OCI-LY1 (cell line): ENCODE measurements around the gene NUTM1.

Experiments
- H2AFZ ChIP-seq: fragments of 200-600 bp; sonication (generic), shearing (Covaris generic); 2 replicates; pipeline ENCODE4 v1.6.0; 2014; ENCODE audit warnings: antibody characterized with exemption, mild to moderate bottlenecking, low read length
- H3F3A ChIP-seq: fragments of 200-600 bp; sonication (generic), shearing (Covaris generic); 2 replicates; pipeline ENCODE4 v1.6.0; 2014; ENCODE audit warnings: mild to moderate bottlenecking, antibody characterized with exemption, low read length, moderate library complexity; ENCODE audit not compliant: insufficient read depth
- H3K27ac ChIP-seq: fragments of 200-600 bp; sonication (generic); 2 replicates; pipeline ENCODE4 v1.5.1; 2014; ENCODE audit warnings: low read length, mixed run types, mild to moderate bottlenecking, low read depth; ENCODE audit not compliant: poor library complexity, severe bottlenecking
- H3K27me3 ChIP-seq: fragments of 200-600 bp; sonication (generic); 2 replicates; pipeline ENCODE4 v1.6.0; 2014; ENCODE audit warnings: antibody characterized with exemption, mild to moderate bottlenecking, low read length, moderate library complexity; ENCODE audit not compliant: insufficient read depth
- H3K36me3 ChIP-seq: fragments of 200-600 bp; sonication (generic); 2 replicates; pipeline ENCODE4 v1.6.1; 2014; ENCODE audit warnings: mild to moderate bottlenecking, antibody characterized with exemption, low read length, moderate library complexity, mixed read lengths; ENCODE audit not compliant: insufficient read depth
- H3K4me1 ChIP-seq: fragments of 200-600 bp; sonication (generic); 2 replicates; pipeline ENCODE4 v1.5.1; 2014; ENCODE audit warnings: mild to moderate bottlenecking, low read length, moderate library complexity; ENCODE audit not compliant: insufficient read depth, severe bottlenecking
- H3K4me2 ChIP-seq: fragments of 200-600 bp; sonication (generic), shearing (Covaris generic); 2 replicates; pipeline ENCODE4 v1.6.1; 2014; ENCODE audit warnings: low read length
- H3K4me3 ChIP-seq: fragments of 200-600 bp; sonication (generic); 2 replicates; pipeline ENCODE4 v1.5.1; 2014; ENCODE audit warnings: low read length, low read depth, mild to moderate bottlenecking, mixed read lengths; ENCODE audit not compliant: poor library complexity, severe bottlenecking
- H3K79me2 ChIP-seq: fragments of 200-600 bp; shearing (Covaris generic); 2 replicates; pipeline ENCODE4 v1.6.1; 2016; ENCODE audit warnings: mixed run types, low read length, mixed read lengths; ENCODE audit not compliant: insufficient read depth
- H3K9ac ChIP-seq: fragments of 200-600 bp; sonication (generic), shearing (Covaris generic); 2 replicates; pipeline ENCODE4 v1.6.1; 2014; ENCODE audit warnings: mild to moderate bottlenecking, low read length, mixed read lengths
- H3K9me2 ChIP-seq: fragments of 200-600 bp; sonication (generic), shearing (Covaris generic); 2 replicates; pipeline ENCODE4 v1.6.1; 2014; ENCODE audit warnings: low read depth, mild to moderate bottlenecking, low read length, mixed read lengths
- H3K9me3 ChIP-seq: fragments of 200-600 bp; shearing (Covaris generic); 2 replicates; pipeline ENCODE4 v1.6.1; 2014; ENCODE audit warnings: low read length, mixed read lengths
- H4K20me1 ChIP-seq: fragments of 200-600 bp; sonication (generic), shearing (Covaris generic); 2 replicates; pipeline ENCODE4 v1.6.0; 2016; ENCODE audit warnings: mild to moderate bottlenecking, low read length; ENCODE audit not compliant: insufficient read depth
- CTCF ChIP-seq: fragments of 200-600 bp; sonication (generic), shearing (Covaris generic); IDR thresholded peaks from 2 replicates; pipeline ENCODE4 v1.5.1; 2017; ENCODE audit warnings: mild to moderate bottlenecking, antibody characterized with exemption, low read length, moderate library complexity, mixed read lengths
- EZH2 ChIP-seq: fragments of 200-600 bp; sonication (generic), shearing (Covaris generic); IDR thresholded peaks from 2 replicates; pipeline ENCODE4 v1.8.0; 2017; ENCODE audit warnings: borderline replicate concordance, mixed run types, mild to moderate bottlenecking, antibody characterized with exemption, low read length, moderate library complexity, mixed read lengths

NUTM1 gene

GRCh38 chr15:34301058-34301457, 42.1 kb upstream of the NUTM1 start:
- Histone ChIP-seq H3K27ac (no peak overlapping the region), H3K9me2 (no peaks in the 10 kb centered on the region), H3K4me3 (no peak overlapping the region), H3K4me2 (no peak overlapping the region), H3F3A (no peaks in the 10 kb centered on the region), H3K27me3 (no peaks in the 10 kb centered on the region), H3K36me3 (no peaks in the 10 kb centered on the region), H2AFZ (no peak overlapping the region), H3K9me3 (no peaks in the 10 kb centered on the region), H3K79me2 (no peaks in the 10 kb centered on the region), H4K20me1 (no peaks in the 10 kb centered on the region), H3K4me1 (no peaks in the 10 kb centered on the region), H3K9ac (no peak overlapping the region)
- no peak for TF ChIP-seq CTCF
- TF ChIP-seq EZH2, result no peak

- Histone ChIP-seq H3K79me2 (no peaks in the 10 kb centered on the region), H3K9me3 (no peaks in the 10 kb centered on the region), H3K27me3 (no peaks in the 10 kb centered on the region), H3F3A (no peaks in the 10 kb centered on the region), H3K4me2 (no peak overlapping the region), H4K20me1 (no peaks in the 10 kb centered on the region), H3K9me2 (no peaks in the 10 kb centered on the region), H3K4me3 (no peak overlapping the region), H3K27ac (no peak overlapping the region), H3K9ac (no peak overlapping the region), H3K36me3 (no peaks in the 10 kb centered on the region), H2AFZ (no peak overlapping the region), H3K4me1 (no peaks in the 10 kb centered on the region)
- TF ChIP-seq EZH2 (no peak), CTCF (no peak)
Observed at GRCh38 chr15:34304613-34305012, 38.5 kb upstream of the NUTM1 start.

DNA sequence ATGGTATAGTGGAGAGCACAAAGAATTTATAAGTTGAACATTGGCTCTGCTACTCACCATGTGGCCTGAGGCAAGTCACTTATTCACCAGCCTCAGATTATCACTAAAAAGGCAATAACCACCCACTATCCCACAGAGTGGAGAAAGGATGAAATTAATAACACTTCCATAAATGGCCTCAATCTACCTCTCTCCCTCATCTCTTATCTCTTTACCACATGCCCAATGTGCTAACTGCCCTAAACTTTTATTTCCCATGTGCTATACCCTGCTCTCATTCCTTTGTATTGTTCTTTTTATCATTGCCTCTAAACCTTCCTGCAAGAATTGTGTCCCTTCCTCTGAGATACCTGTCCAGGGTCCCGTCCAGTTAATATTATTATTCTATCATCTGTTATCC, 31.6 kb upstream of the NUTM1 start:
- Histone ChIP-seq H3K27me3 (no peaks in the 10 kb centered on the region), H3K36me3 (no peaks in the 10 kb centered on the region), H3K9me2 (no peaks in the 10 kb centered on the region), H2AFZ (no peak overlapping the region), H3K4me1 (no peaks in the 10 kb centered on the region), H3F3A (no peaks in the 10 kb centered on the region), H3K4me2 (no peak overlapping the region), H3K9me3 (no peaks in the 10 kb centered on the region), H4K20me1 (no peaks in the 10 kb centered on the region), H3K27ac (no peak overlapping the region), H3K9ac (no peak overlapping the region), H3K79me2 (no peaks in the 10 kb centered on the region), H3K4me3 (no peak overlapping the region)
- TF ChIP-seq EZH2 (no peak), CTCF (no peak)
